Gastrocnemius medialis (tissue), 4 donors: ENCODE measurements around the gene SFI1. TPM values are rescaled to one million over a fixed set of nuclear protein-coding genes. Genes with fewer than 3 reads are reported as not detected.
"Not testable (repeated sequence)": the region's sequence is repeated elsewhere in the genome, so short reads cannot be mapped to it uniquely, and the experiment has no call there.

ENCODE experiments used
- ATAC-seq, 2 donors: fragments of 150-250 bp; one replicate each; pipeline ENCODE4 v1.9.1; 2016
- DNase-seq, 2 donors: peaks; one replicate each; pipeline ENCODE4 v3.0.0-alpha.2; 2019
- H3K27ac ChIP-seq, 4 donors: fragments of 200-600 bp; sonication (generic); 1 replicate in 1 of 4; 2 replicates in 3 of 4; pipeline ENCODE4 v1.5.1; 2016 to 2018; ENCODE audit warnings: mild to moderate bottlenecking in 2 of 4, moderate library complexity in 1 of 4
- H3K27me3 ChIP-seq, 3 donors: fragments of 200-600 bp; sonication (generic) in 2 of 3; 1 replicate in 1 of 3; 2 replicates in 2 of 3; pipeline versions ENCODE4 v1.5.1 to v1.6.0; 2016 to 2019; ENCODE audit warnings: mild to moderate bottlenecking in 1 of 3, moderate library complexity in 1 of 3
- H3K36me3 ChIP-seq, 2 donors: fragments of 200-600 bp; sonication (generic) in 1 of 2; one replicate each; pipeline ENCODE4 v1.5.1; 2017 to 2018
- H3K4me1 ChIP-seq, 2 donors: fragments of 200-600 bp; sonication (generic) in 1 of 2; one replicate each; pipeline ENCODE4 v1.5.1; 2016 to 2017; ENCODE audit warnings: mild to moderate bottlenecking in 2 of 2
- H3K4me3 ChIP-seq, 4 donors: fragments of 200-600 bp; sonication (generic) in 3 of 4; 1 replicate in 1 of 4; 2 replicates in 3 of 4; pipeline ENCODE4 v1.5.1; 2016 to 2019; ENCODE audit warnings: mild to moderate bottlenecking in 2 of 4
- H3K9me3 ChIP-seq, 3 donors: fragments of 200-600 bp; sonication (generic) in 2 of 3; 1 replicate in 1 of 3; 2 replicates in 2 of 3; pipeline ENCODE4 v1.5.1; 2016 to 2019
- CTCF ChIP-seq, 5 experiments: fragments of 450-650 bp in 3 of 5; fragments of 200-600 bp in 2 of 5; sonication (generic) in 2 of 5; IDR thresholded peaks in 4 of 5; conservative IDR thresholded peaks in 1 of 5; 1 replicate in 4 of 5; 2 replicates in 1 of 5; pipeline ENCODE4 v1.5.1; 2016 to 2019; ENCODE audit warnings: antibody characterized with exemption in 5 of 5, mild to moderate bottlenecking in 3 of 5, moderate library complexity in 3 of 5
- POLR2A ChIP-seq, 2 donors: fragments of 450-650 bp; IDR thresholded peaks; one replicate each; pipeline ENCODE4 v1.6.1; 2017; ENCODE audit warnings: antibody characterized with exemption in 2 of 2, mild to moderate bottlenecking in 2 of 2, moderate library complexity in 2 of 2
- in situ Hi-C, 4 donors: fragments of 200-750 bp; cut with MboI; loops; one replicate each; pipeline versions ENCODE4 v1.15.0 to v1.8.0; 2017; ENCODE audit warnings: low sequenced_read_pairs in 4 of 4
- intact Hi-C: fragments of 100-400 bp; cut with DNase I; formaldehyde crosslinking; loops from one replicate; pipeline ENCODE4 v1.15.1; 2023; ENCODE audit warnings: low total_unique reads
- total RNA-seq, 4 donors: library from RNA; depleted of rRNA; stranded (reverse); fragments of >200 nt; gene quantifications; one replicate each; pipeline versions ENCODE4 v1.1.0 to v1.2.3, GENCODE V29; 2016

The SFI1 gene
- total RNA-seq, 4 donors from 2014 or later, result 1.1 to 12.6 (median 2.7) TPM

DNA sequence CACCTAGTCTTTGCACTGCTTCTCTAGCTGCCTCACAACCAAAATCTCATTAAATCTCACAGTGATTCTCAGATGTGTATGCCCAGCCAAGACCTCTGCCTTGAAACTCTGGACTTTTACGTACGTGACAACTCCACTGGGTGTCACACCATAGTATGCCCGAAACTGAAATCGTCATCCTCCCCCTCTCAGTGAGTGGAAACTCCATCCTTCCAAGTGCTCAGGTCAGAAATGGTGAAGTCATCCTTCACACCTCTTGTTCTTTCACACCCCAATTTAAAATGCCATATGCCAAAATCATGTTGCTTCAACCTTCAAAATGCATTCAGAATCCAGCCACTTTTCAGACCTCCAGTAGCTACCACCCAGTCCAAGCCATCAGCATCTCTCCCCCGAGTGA, 42.5 kb downstream of the SFI1 start:
- Histone ChIP-seq H3K4me1 (no peaks in the 10 kb centered on the region), H3K4me3 (no peak overlapping the region), H3K36me3 (no peaks in the 10 kb centered on the region), H3K9me3 (no peaks in the 10 kb centered on the region), H3K27me3 (no peaks in the 10 kb centered on the region), H3K27ac (no peak overlapping the region)
- ATAC-seq, result no peak
- TF ChIP-seq CTCF (IDR thresholded peaks at IDR 0.05 in 4 of 5, conservative IDR thresholded peaks at IDR 0.05 in 1 of 5) (no peak), POLR2A (IDR thresholded peaks at IDR 0.05) (no peak)
- no peak for DNase-seq
- in situ Hi-C loops (no loop called here), intact Hi-C loops (no loop called here)

GRCh38 chr22:31540166-31540565, 43.8 kb downstream of the SFI1 start:
- intact Hi-C loops, DNase-seq, H3K27me3 ChIP-seq, in situ Hi-C loops, ATAC-seq, H3K4me1 ChIP-seq, H3K4me3 ChIP-seq, H3K27ac ChIP-seq, H3K36me3 ChIP-seq, H3K9me3 ChIP-seq: not testable (repeated sequence)

DNA sequence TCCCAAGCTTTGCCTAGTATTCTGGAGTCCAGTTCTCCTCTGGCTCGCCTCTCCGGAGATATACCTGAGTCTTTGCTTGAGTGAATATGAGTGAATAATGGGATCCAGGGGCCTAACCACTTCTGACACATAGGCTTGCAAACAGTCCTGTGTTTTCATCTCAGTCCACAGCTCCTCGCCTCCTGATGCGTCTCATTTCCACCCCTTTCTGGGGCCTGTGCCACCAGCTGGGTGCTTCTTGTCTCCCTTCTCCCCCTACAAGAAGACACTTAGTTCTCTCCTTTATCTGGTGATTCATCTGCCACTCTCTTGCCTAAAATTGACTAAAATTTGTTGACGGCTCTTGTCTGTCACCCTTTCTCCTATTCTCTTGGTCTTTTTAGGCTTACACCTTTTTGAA, 44.6 kb downstream of the SFI1 start:
- no peak overlapping the region for H3K4me3 ChIP-seq
- no peaks in the 10 kb centered on the region for H3K27me3 ChIP-seq
- intact Hi-C loops (no loop called here), in situ Hi-C loops (no loop called here)
- H3K36me3 ChIP-seq, result no peaks in the 10 kb centered on the region
- no peaks in the 10 kb centered on the region for H3K9me3 ChIP-seq
- ATAC-seq (no peak), DNase-seq (no peak)
- H3K4me1 ChIP-seq, result no peaks in the 10 kb centered on the region
- no peak for TF ChIP-seq POLR2A (IDR thresholded peaks at IDR 0.05)
- no peak for TF ChIP-seq CTCF (IDR thresholded peaks at IDR 0.05 in 4 of 5, conservative IDR thresholded peaks at IDR 0.05 in 1 of 5)
- no peak overlapping the region for H3K27ac ChIP-seq

- no peaks in the 10 kb centered on the region for H3K27me3 ChIP-seq
- intact Hi-C loops (no loop called here), in situ Hi-C loops (no loop called here)
- H3K4me1 ChIP-seq, result no peaks in the 10 kb centered on the region
- DNase-seq (no peak), ATAC-seq (no peak)
- H3K9me3 ChIP-seq, result no peaks in the 10 kb centered on the region
- no peak for TF ChIP-seq CTCF (IDR thresholded peaks at IDR 0.05 in 4 of 5, conservative IDR thresholded peaks at IDR 0.05 in 1 of 5)
- TF ChIP-seq POLR2A (IDR thresholded peaks at IDR 0.05), result no peak
- no peak overlapping the region for H3K4me3 ChIP-seq
- no peaks in the 10 kb centered on the region for H3K36me3 ChIP-seq
- no peak overlapping the region for H3K27ac ChIP-seq
These were observed 48.4 kb downstream of the SFI1 start for GRCh38 chr22:31544481-31545480.

DNA sequence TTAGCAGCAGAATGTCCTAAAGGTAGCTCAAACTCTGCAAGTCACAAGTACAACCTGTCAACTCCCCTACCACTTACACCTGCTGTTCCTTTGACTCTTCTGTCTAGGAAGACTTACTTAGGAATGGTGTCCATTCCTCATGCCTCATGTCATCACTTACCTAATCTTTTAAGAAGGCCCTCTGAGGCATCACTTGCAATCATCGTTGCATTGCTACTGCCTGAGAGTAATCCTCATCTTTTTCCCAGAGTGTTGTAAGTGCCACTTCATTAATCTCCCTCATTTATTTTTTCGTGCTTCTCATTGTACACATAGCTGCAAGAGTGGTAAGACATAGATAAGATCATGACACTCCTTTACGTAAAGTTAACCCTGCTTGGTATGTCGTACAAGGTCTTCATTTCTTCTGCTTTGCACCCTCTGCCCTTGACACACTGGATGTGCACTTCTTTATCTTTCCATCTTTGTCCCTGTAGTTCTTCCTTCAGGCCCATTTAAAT, 54.6 kb downstream of the SFI1 start:
- ATAC-seq, result no peak
- TF ChIP-seq CTCF (IDR thresholded peaks at IDR 0.05 in 4 of 5, conservative IDR thresholded peaks at IDR 0.05 in 1 of 5) (no peak), POLR2A (IDR thresholded peaks at IDR 0.05) (no peak)
- no peaks in the 10 kb centered on the region for H3K4me1 ChIP-seq
- no peak overlapping the region for H3K27ac ChIP-seq
- no peaks in the 10 kb centered on the region for H3K36me3 ChIP-seq
- no peak overlapping the region for H3K4me3 ChIP-seq
- no peaks in the 10 kb centered on the region for H3K9me3 ChIP-seq
- in situ Hi-C loops (no loop called here), intact Hi-C loops (no loop called here)
- no peak for DNase-seq
- no peaks in the 10 kb centered on the region for H3K27me3 ChIP-seq
